GM12874 (cell line): ENCODE results near the gene INTS12.

Experiments
- CTCF ChIP-seq: IDR thresholded peaks from 2 replicates; pipeline ENCODE4 v1.5.1; 2011; ENCODE audit warnings: low read depth, mild to moderate bottlenecking, control low read depth, low read length, moderate library complexity; ENCODE audit not compliant: insufficient read depth

INTS12 gene

DNA sequence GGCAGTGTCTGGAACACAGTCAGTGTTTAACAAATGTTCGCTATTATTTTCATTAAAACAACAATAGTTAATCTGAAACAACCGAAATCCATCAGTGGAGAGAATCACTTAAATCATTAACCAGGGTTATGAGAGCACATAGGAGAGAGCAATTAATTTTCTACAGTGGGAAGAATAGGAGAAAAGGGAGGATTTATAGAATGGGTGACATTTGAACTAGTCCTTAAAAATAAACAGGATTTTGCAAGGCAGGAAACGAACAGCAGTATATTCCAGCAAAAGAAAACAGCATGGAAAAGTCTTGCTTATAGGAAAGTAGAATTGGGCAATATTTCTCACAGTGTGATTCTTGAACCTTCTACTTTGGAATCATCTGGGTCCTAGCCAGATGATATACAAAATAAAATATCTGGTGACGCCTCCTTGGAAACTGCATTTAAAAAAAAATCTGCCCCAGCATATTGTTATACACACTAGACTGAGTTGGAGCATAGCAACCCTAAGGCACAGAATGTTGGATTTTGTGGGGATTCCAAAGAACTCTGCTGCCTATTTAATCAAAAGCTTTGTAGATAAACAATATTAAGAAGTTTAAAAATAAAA, 56.1 kb downstream of the INTS12 start:
- no peak for TF ChIP-seq CTCF

- TF ChIP-seq CTCF, result no peak
Measured at GRCh38 chr4:105651884-105652283, 56.6 kb downstream of the INTS12 start.

DNA sequence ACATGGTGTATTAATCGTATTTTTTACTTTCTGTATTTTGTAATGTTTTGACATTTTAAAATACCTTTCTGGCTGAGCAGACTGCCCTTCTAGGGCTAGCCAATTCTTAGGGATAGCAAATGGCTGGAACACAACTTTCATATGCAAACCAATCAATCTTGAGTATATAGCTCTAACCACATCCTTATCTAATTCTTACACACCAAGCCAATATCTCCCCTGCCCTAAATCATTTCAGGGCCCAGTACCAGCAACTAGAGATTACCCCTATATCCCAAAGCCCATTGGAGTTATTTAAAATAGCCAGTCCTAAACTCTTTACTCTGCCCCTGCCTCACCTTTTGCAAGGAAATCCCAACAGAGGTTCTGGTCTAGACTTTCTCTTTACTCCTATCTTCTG, 58.3 kb downstream of the INTS12 start:
- no peak for TF ChIP-seq CTCF

- TF ChIP-seq CTCF, result no peak
Measured at GRCh38 chr4:105645440-105645839, 63.0 kb downstream of the INTS12 start.

DNA sequence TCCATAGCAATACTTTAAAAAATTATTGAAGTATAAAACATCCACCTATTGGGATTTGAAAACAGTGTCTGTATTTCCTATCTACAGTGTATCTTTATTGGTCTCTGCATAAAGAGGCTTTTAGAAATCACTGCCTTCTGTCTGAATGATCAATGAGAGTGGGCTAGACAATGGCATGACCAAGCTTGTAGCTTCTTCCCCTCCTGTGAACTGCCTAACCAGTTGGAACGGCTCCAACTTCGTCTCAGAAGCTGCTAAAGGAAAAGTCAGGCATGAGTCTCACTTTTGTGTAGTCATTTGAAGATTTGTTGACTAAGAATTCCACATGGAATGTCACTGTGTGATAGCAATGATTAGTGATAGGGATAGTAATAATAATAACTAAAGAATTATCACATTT, 64.2 kb downstream of the INTS12 start:
- TF ChIP-seq CTCF, result no peak

DNA sequence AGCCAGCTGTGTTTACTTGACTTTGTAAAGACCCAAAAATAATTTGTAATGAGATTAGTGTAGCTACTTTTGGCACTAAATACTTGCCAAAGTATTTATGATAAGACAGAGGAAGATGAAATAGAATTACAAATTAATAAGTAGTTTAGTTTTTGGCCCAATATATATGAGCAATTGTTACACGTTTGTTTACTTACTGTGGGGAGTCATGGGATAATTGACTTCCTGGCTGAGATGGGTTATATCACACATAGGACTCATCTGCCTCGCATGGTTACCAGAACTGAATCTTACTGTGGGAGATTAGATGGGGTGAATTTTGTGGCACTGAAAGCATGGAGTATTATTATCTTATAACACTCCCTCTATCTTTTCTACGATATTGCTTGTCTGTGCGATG, 66.6 kb downstream of the INTS12 start:
- TF ChIP-seq CTCF, result no peak

DNA sequence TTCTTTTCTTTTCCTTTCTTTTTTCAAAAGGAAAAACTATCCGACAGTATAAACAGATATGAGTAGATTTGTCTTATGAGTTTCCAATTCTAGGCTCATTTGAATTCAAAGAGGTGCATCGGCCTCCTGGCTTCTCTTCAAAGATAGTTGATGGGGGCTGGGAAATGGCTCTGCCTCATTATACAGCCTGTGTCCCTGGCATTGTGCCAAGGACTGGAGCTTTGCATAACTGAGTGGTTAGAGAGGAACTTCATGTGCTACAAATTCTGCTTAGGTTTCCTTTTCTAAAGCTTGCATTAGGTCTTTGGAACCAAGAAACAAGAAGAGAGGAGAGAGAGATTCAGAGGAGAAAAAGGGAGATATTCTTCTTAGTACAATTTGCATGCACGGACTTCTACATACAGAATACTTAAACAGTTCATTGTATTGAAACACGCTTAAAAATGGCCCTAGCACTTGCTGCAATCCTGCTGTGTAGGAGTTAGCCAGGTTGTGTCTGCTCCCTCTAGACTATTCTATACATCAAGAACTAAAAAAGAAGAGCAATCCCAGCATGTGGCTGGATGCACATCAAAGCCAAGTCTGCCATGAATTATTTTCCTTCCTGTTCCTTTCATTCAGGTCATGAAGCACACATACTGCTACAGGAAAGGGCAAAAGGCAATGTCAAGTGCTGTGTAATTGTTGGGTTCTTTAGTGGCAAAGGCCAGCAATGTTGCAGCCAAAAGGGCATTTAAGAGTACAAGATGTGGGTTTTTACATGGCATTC, 70.9 kb downstream of the INTS12 start:
- TF ChIP-seq CTCF, result no peak
